EL (cell line): Measurements from ENCODE around the gene PLEKHA6.

ENCODE experiments used
- DNase-seq: peaks from one replicate; pipeline ENCODE4 v3.0.0-alpha.2; 2016

The PLEKHA6 gene

GRCh38 chr1:204307334-204307883 lies 52.3 kb downstream of the PLEKHA6 start:
- DNase-seq, result peak; percentile 36

- DNase-seq, result no peak
Measured at GRCh38 chr1:204306076-204306475, 53.7 kb downstream of the PLEKHA6 start.

GRCh38 chr1:204304067-204304466 lies 55.7 kb downstream of the PLEKHA6 start:
- peak; percentile 52 for DNase-seq

GRCh38 chr1:204302769-204303168 lies 57.0 kb downstream of the PLEKHA6 start:
- DNase-seq, result no peak

- DNase-seq, result no peak
Measured at GRCh38 chr1:204301171-204301957, 58.4 kb downstream of the PLEKHA6 start.

GRCh38 chr1:204299814-204300365 lies 59.8 kb downstream of the PLEKHA6 start:
- DNase-seq, result no peak

- DNase-seq, result peak; percentile 98
Measured at GRCh38 chr1:204296431-204296988, 63.2 kb downstream of the PLEKHA6 start.

- DNase-seq, result peak; percentile 41
Measured at GRCh38 chr1:204295671-204296070, 64.1 kb downstream of the PLEKHA6 start.

- DNase-seq, result peak; percentile 96
Measured at GRCh38 chr1:204294357-204294756, 65.4 kb downstream of the PLEKHA6 start.

- DNase-seq, result no peak
Measured at GRCh38 chr1:204293605-204294337, 66.0 kb downstream of the PLEKHA6 start.

- no peak for DNase-seq
Measured at GRCh38 chr1:204292740-204293139, 67.0 kb downstream of the PLEKHA6 start.

GRCh38 chr1:204289280-204289679 lies 70.4 kb downstream of the PLEKHA6 start:
- DNase-seq, result no peak

GRCh38 chr1:204288021-204288588 lies 71.6 kb downstream of the PLEKHA6 start:
- peak; percentile 33 for DNase-seq

GRCh38 chr1:204287466-204287891 lies 72.2 kb downstream of the PLEKHA6 start:
- DNase-seq, result no peak

GRCh38 chr1:204286831-204287421 lies 72.8 kb downstream of the PLEKHA6 start:
- peak; percentile 32 for DNase-seq

- no peak for DNase-seq
Measured at GRCh38 chr1:204286315-204286714, 73.4 kb downstream of the PLEKHA6 start.

- no peak for DNase-seq
Measured at GRCh38 chr1:204285436-204286305, 74.1 kb downstream of the PLEKHA6 start.

GRCh38 chr1:204284929-204285328 lies 74.8 kb downstream of the PLEKHA6 start:
- no peak for DNase-seq

- no peak for DNase-seq
Measured at GRCh38 chr1:204283711-204284651, 75.7 kb downstream of the PLEKHA6 start.

- no peak for DNase-seq
Measured at GRCh38 chr1:204282761-204283221, 76.9 kb downstream of the PLEKHA6 start.
